ENCODE measurements around the gene SLIT3. TPM values are rescaled to one million over a fixed set of nuclear protein-coding genes. Genes with fewer than 3 reads are reported as not detected.

SLIT3 gene
- total and polyA plus RNA-seq, 5 donors from 2014 or later: not detected

GRCh38 chr5:169279125-169279524, 21.8 kb downstream of the SLIT3 start:
- Mint-ChIP-seq H3K27me3 (no peaks in the 10 kb centered on the region), H3K27ac (no peak overlapping the region), H3K9me3 (peaks cover 0 to 5% (median 0%) of the 10 kb centered on the region in 7 donors), H3K36me3 (no peaks in the 10 kb centered on the region), H3K4me3 (no peak overlapping the region), H3K4me1 (no peaks in the 10 kb centered on the region)
- Histone ChIP-seq H3K27ac (ENCODE audit: insufficient read depth, low read length, poor library complexity, severe bottlenecking) (no peak overlapping the region), H3K36me3 (ENCODE audit: control insufficient read depth, insufficient read depth, low read length) (no peaks in the 10 kb centered on the region), H3K4me1 (ENCODE audit: control insufficient read depth, insufficient read depth, low read length, poor library complexity, severe bottlenecking) (no peaks in the 10 kb centered on the region), H3K9me3 (ENCODE audit: control insufficient read depth in 2 of 2, low read length in 2 of 2) (no peaks in the 10 kb centered on the region), H3K27me3 (ENCODE audit: control insufficient read depth, insufficient read depth, low read length) (no peaks in the 10 kb centered on the region), H3K4me3 (ENCODE audit: low read depth, low read length) (no peak overlapping the region)
- no peak for DNase-seq
- no peak for ATAC-seq (ENCODE audit: low read depth in 2 of 2)

- Histone ChIP-seq H3K4me3 (ENCODE audit: low read depth, low read length) (no peak overlapping the region), H3K27me3 (ENCODE audit: control insufficient read depth, insufficient read depth, low read length) (no peaks in the 10 kb centered on the region), H3K36me3 (ENCODE audit: control insufficient read depth, insufficient read depth, low read length) (no peaks in the 10 kb centered on the region), H3K4me1 (ENCODE audit: control insufficient read depth, insufficient read depth, low read length, poor library complexity, severe bottlenecking) (no peaks in the 10 kb centered on the region), H3K27ac (ENCODE audit: insufficient read depth, low read length, poor library complexity, severe bottlenecking) (no peak overlapping the region), H3K9me3 (ENCODE audit: control insufficient read depth in 2 of 2, low read length in 2 of 2) (no peaks in the 10 kb centered on the region)
- no peak for ATAC-seq (ENCODE audit: low read depth in 2 of 2)
- H3K9me3 Mint-ChIP-seq: peaks cover 0 to 5% (median 0%) of the 10 kb centered on the region in 7 donors
- H3K27me3 Mint-ChIP-seq: peaks cover 5% of the 10 kb centered on the region
- no peak for DNase-seq
- H3K36me3 Mint-ChIP-seq: no peaks in the 10 kb centered on the region
- H3K4me1 Mint-ChIP-seq: no peaks in the 10 kb centered on the region
- H3K4me3 Mint-ChIP-seq: no peak overlapping the region
- no peak overlapping the region for H3K27ac Mint-ChIP-seq
Measured at GRCh38 chr5:169273881-169274280, 27.1 kb downstream of the SLIT3 start.

GRCh38 chr5:169273451-169273850, 27.5 kb downstream of the SLIT3 start:
- no peaks in the 10 kb centered on the region for H3K36me3 Mint-ChIP-seq
- H3K27me3 Mint-ChIP-seq: peaks cover 5% of the 10 kb centered on the region
- Histone ChIP-seq H3K4me3 (ENCODE audit: low read depth, low read length) (no peak overlapping the region), H3K4me1 (ENCODE audit: control insufficient read depth, insufficient read depth, low read length, poor library complexity, severe bottlenecking) (no peaks in the 10 kb centered on the region), H3K9me3 (ENCODE audit: control insufficient read depth in 2 of 2, low read length in 2 of 2) (no peaks in the 10 kb centered on the region), H3K27me3 (ENCODE audit: control insufficient read depth, insufficient read depth, low read length) (no peaks in the 10 kb centered on the region), H3K36me3 (ENCODE audit: control insufficient read depth, insufficient read depth, low read length) (no peaks in the 10 kb centered on the region), H3K27ac (ENCODE audit: insufficient read depth, low read length, poor library complexity, severe bottlenecking) (no peak overlapping the region)
- H3K4me3 Mint-ChIP-seq: no peak overlapping the region
- H3K4me1 Mint-ChIP-seq: no peaks in the 10 kb centered on the region
- no peak for DNase-seq
- ATAC-seq (ENCODE audit: low read depth in 2 of 2): no peak
- H3K9me3 Mint-ChIP-seq: peaks cover 0 to 5% (median 0%) of the 10 kb centered on the region in 7 donors
- H3K27ac Mint-ChIP-seq: no peak overlapping the region

- Mint-ChIP-seq H3K4me3 (no peak overlapping the region), H3K27ac (no peak overlapping the region), H3K36me3 (no peaks in the 10 kb centered on the region), H3K4me1 (no peaks in the 10 kb centered on the region), H3K9me3 (peaks cover 0 to 2% (median 0%) of the 10 kb centered on the region in 7 donors), H3K27me3 (peaks cover 5% of the 10 kb centered on the region)
- Histone ChIP-seq H3K36me3 (ENCODE audit: control insufficient read depth, insufficient read depth, low read length) (no peaks in the 10 kb centered on the region), H3K27ac (ENCODE audit: insufficient read depth, low read length, poor library complexity, severe bottlenecking) (no peak overlapping the region), H3K4me3 (ENCODE audit: low read depth, low read length) (no peak overlapping the region), H3K4me1 (ENCODE audit: control insufficient read depth, insufficient read depth, low read length, poor library complexity, severe bottlenecking) (no peaks in the 10 kb centered on the region), H3K9me3 (ENCODE audit: control insufficient read depth in 2 of 2, low read length in 2 of 2) (no peaks in the 10 kb centered on the region), H3K27me3 (ENCODE audit: control insufficient read depth, insufficient read depth, low read length) (no peaks in the 10 kb centered on the region)
- no peak for ATAC-seq (ENCODE audit: low read depth in 2 of 2)
- no peak for DNase-seq
Measured at GRCh38 chr5:169272731-169273427, 28.1 kb downstream of the SLIT3 start.

GRCh38 chr5:169272111-169272510, 28.8 kb downstream of the SLIT3 start:
- Mint-ChIP-seq H3K27ac (no peak overlapping the region), H3K4me1 (no peaks in the 10 kb centered on the region), H3K4me3 (no peak overlapping the region), H3K36me3 (no peaks in the 10 kb centered on the region), H3K27me3 (peaks cover 5% of the 10 kb centered on the region), H3K9me3 (peaks cover 0 to 2% (median 0%) of the 10 kb centered on the region in 7 donors)
- Histone ChIP-seq H3K27ac (ENCODE audit: insufficient read depth, low read length, poor library complexity, severe bottlenecking) (no peak overlapping the region), H3K27me3 (ENCODE audit: control insufficient read depth, insufficient read depth, low read length) (no peaks in the 10 kb centered on the region), H3K9me3 (ENCODE audit: control insufficient read depth in 2 of 2, low read length in 2 of 2) (no peaks in the 10 kb centered on the region), H3K36me3 (ENCODE audit: control insufficient read depth, insufficient read depth, low read length) (no peaks in the 10 kb centered on the region), H3K4me1 (ENCODE audit: control insufficient read depth, insufficient read depth, low read length, poor library complexity, severe bottlenecking) (no peaks in the 10 kb centered on the region), H3K4me3 (ENCODE audit: low read depth, low read length) (no peak overlapping the region)
- ATAC-seq (ENCODE audit: low read depth in 2 of 2) (no peak), DNase-seq (no peak)

GRCh38 chr5:169270827-169271226, 30.1 kb downstream of the SLIT3 start:
- Histone ChIP-seq H3K27ac (ENCODE audit: insufficient read depth, low read length, poor library complexity, severe bottlenecking) (no peak overlapping the region), H3K4me3 (ENCODE audit: low read depth, low read length) (no peak overlapping the region), H3K9me3 (ENCODE audit: control insufficient read depth in 2 of 2, low read length in 2 of 2) (no peaks in the 10 kb centered on the region), H3K4me1 (ENCODE audit: control insufficient read depth, insufficient read depth, low read length, poor library complexity, severe bottlenecking) (no peaks in the 10 kb centered on the region), H3K27me3 (ENCODE audit: control insufficient read depth, insufficient read depth, low read length) (no peaks in the 10 kb centered on the region), H3K36me3 (ENCODE audit: control insufficient read depth, insufficient read depth, low read length) (no peaks in the 10 kb centered on the region)
- H3K9me3 Mint-ChIP-seq: no peaks in the 10 kb centered on the region
- no peak for ATAC-seq (ENCODE audit: low read depth in 2 of 2)
- no peaks in the 10 kb centered on the region for H3K4me1 Mint-ChIP-seq
- no peak for DNase-seq
- no peaks in the 10 kb centered on the region for H3K36me3 Mint-ChIP-seq
- H3K27ac Mint-ChIP-seq: no peak overlapping the region
- H3K27me3 Mint-ChIP-seq: peaks cover 5% of the 10 kb centered on the region
- no peak overlapping the region for H3K4me3 Mint-ChIP-seq

GRCh38 chr5:169268019-169268418, 32.9 kb downstream of the SLIT3 start:
- H3K36me3 Mint-ChIP-seq: no peaks in the 10 kb centered on the region
- H3K4me3 ChIP-seq (ENCODE audit: low read depth, low read length): no peak overlapping the region
- no peaks in the 10 kb centered on the region for H3K36me3 ChIP-seq (ENCODE audit: control insufficient read depth, insufficient read depth, low read length)
- ATAC-seq (ENCODE audit: low read depth in 2 of 2) (no peak), DNase-seq (no peak)
- no peak overlapping the region for H3K27ac Mint-ChIP-seq
- no peaks in the 10 kb centered on the region for H3K27me3 Mint-ChIP-seq
- no peak overlapping the region for H3K4me3 Mint-ChIP-seq
- no peaks in the 10 kb centered on the region for H3K9me3 ChIP-seq (ENCODE audit: control insufficient read depth in 2 of 2, low read length in 2 of 2)
- no peaks in the 10 kb centered on the region for H3K27me3 ChIP-seq (ENCODE audit: control insufficient read depth, insufficient read depth, low read length)
- H3K4me1 Mint-ChIP-seq: no peaks in the 10 kb centered on the region
- peaks cover 0 to 1% (median 0%) of the 10 kb centered on the region in 7 donors for H3K9me3 Mint-ChIP-seq
- H3K4me1 ChIP-seq (ENCODE audit: control insufficient read depth, insufficient read depth, low read length, poor library complexity, severe bottlenecking): no peaks in the 10 kb centered on the region
- no peak overlapping the region for H3K27ac ChIP-seq (ENCODE audit: insufficient read depth, low read length, poor library complexity, severe bottlenecking)

- no peak overlapping the region for H3K27ac Mint-ChIP-seq
- no peaks in the 10 kb centered on the region for H3K4me1 Mint-ChIP-seq
- peaks cover 0 to 2% (median 0%) of the 10 kb centered on the region in 7 donors for H3K9me3 Mint-ChIP-seq
- Histone ChIP-seq H3K4me1 (ENCODE audit: control insufficient read depth, insufficient read depth, low read length, poor library complexity, severe bottlenecking) (no peaks in the 10 kb centered on the region), H3K4me3 (ENCODE audit: low read depth, low read length) (no peak overlapping the region), H3K36me3 (ENCODE audit: control insufficient read depth, insufficient read depth, low read length) (no peaks in the 10 kb centered on the region), H3K27me3 (ENCODE audit: control insufficient read depth, insufficient read depth, low read length) (no peaks in the 10 kb centered on the region), H3K9me3 (ENCODE audit: control insufficient read depth in 2 of 2, low read length in 2 of 2) (no peaks in the 10 kb centered on the region), H3K27ac (ENCODE audit: insufficient read depth, low read length, poor library complexity, severe bottlenecking) (no peak overlapping the region)
- ATAC-seq (ENCODE audit: low read depth in 2 of 2): no peak
- H3K27me3 Mint-ChIP-seq: peaks cover 6% of the 10 kb centered on the region
- no peak overlapping the region for H3K4me3 Mint-ChIP-seq
- no peaks in the 10 kb centered on the region for H3K36me3 Mint-ChIP-seq
- DNase-seq: no peak
Measured at GRCh38 chr5:169265888-169266287, 35.1 kb downstream of the SLIT3 start.

Data from CD4-positive, CD25-positive, alpha-beta regulatory T cell (primary cell).